Esophagus squamous epithelium (tissue), 5 donors: ENCODE measurements around the gene SHC4. TPM values are rescaled to one million over a fixed set of nuclear protein-coding genes. Genes with fewer than 3 reads are reported as not detected.

Experiments
- DNase-seq: peaks from one replicate; lab custom pipeline; 2025; lab: John Stamatoyannopoulos, UW
- H3K27ac ChIP-seq, 4 donors: fragments of 200-600 bp; sonication (generic); one replicate each; pipeline ENCODE4 v1.5.1; 2016 to 2019; ENCODE audit warnings: mild to moderate bottlenecking in 1 of 4
- H3K27me3 ChIP-seq, 4 donors: fragments of 200-600 bp; sonication (generic); 1 replicate in 3 of 4; 2 replicates in 1 of 4; pipeline versions ENCODE4 v1.5.1 to v1.6.0; 2017 to 2021; ENCODE audit warnings: antibody characterized with exemption in 1 of 4
- H3K36me3 ChIP-seq, 3 donors: fragments of 200-600 bp; sonication (generic); one replicate each; pipeline ENCODE4 v1.5.1; 2016 to 2019
- H3K4me1 ChIP-seq, 3 donors: fragments of 200-600 bp; sonication (generic); one replicate each; pipeline ENCODE4 v1.5.1; 2017 to 2019
- H3K4me3 ChIP-seq, 4 donors: fragments of 200-600 bp; sonication (generic); 1 replicate in 3 of 4; 2 replicates in 1 of 4; pipeline ENCODE4 v1.5.1; 2016 to 2019; ENCODE audit warnings: mild to moderate bottlenecking in 2 of 4, moderate library complexity in 1 of 4
- H3K9me3 ChIP-seq, 3 donors: fragments of 200-600 bp; sonication (generic); one replicate each; pipeline ENCODE4 v1.5.1; 2016 to 2019
- POLR2A ChIP-seq, 4 donors: fragments of 450-650 bp; IDR thresholded peaks; one replicate each; pipeline ENCODE4 v1.6.1; 2017; ENCODE audit warnings: antibody characterized with exemption in 4 of 4, mild to moderate bottlenecking in 4 of 4, moderate library complexity in 3 of 4
- WGBS, 2 donors: methylation state at CpG; one replicate each; pipeline ENCODE4 v1.1.5; 2018; 5-methylcytosine and 5-hydroxymethylcytosine counted together
- intact Hi-C: fragments of 100-400 bp; cut with DNase I; formaldehyde crosslinking; loops from one replicate; pipeline ENCODE4 v1.15.0; 2022
- total RNA-seq, 4 donors: library from RNA; depleted of rRNA; stranded (reverse); fragments of >200 nt; gene quantifications; one replicate each; pipeline ENCODE4 v1.1.0, GENCODE V29; 2016
- TF ChIP-seq, protein P1 (sequence below), 6 experiments: fragments of 450-650 bp in 4 of 6; fragments of 200-600 bp in 2 of 6; sonication (generic) in 2 of 6; IDR thresholded peaks; one replicate each; pipeline ENCODE4 v1.5.1; 2016 to 2019; ENCODE audit warnings: antibody characterized with exemption in 6 of 6, mild to moderate bottlenecking in 4 of 6, moderate library complexity in 4 of 6
- donor health status: DM: yes; HTN: yes; CAD: no.

The SHC4 gene
- total RNA-seq, 4 donors from 2014 or later: 0.18 to 0.50 (median 0.38) TPM; not detected in 1

DNA sequence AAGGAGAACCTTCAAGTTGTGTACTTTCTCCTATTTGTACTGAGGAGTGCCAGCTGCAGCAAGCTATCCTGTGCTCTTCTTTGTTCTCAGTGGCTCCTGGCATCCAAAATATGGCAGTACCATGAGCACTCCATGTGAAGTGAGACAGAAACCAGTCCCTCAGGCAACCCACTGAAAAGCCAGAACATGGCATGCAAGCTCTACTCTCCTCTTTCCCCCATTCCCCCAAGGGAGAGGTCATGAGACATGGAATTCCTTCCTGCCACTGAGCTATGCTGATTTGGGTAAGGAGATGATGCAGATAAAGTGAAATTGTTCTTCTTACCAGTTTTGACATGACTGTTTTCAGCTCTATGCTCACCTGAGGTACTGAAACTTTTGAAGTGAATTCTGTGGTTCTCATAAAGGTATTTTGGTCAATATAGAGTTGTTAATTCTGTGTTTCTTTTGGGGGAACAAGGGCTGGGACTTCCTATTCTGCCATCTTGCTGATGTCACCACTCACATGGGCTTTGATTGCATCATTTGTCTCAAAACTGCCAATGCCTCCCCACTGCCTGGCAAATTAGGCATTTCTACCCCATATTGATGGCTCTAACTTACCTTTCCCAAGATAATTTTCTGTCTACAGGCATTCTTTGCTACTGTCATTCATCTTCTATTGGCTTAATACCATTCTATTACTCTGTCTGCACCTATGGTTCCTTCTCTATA, 130.0 kb downstream of the SHC4 start:
- H3K4me3 ChIP-seq: no peak overlapping the region
- no peak for DNase-seq
- TF ChIP-seq, protein P1, sequence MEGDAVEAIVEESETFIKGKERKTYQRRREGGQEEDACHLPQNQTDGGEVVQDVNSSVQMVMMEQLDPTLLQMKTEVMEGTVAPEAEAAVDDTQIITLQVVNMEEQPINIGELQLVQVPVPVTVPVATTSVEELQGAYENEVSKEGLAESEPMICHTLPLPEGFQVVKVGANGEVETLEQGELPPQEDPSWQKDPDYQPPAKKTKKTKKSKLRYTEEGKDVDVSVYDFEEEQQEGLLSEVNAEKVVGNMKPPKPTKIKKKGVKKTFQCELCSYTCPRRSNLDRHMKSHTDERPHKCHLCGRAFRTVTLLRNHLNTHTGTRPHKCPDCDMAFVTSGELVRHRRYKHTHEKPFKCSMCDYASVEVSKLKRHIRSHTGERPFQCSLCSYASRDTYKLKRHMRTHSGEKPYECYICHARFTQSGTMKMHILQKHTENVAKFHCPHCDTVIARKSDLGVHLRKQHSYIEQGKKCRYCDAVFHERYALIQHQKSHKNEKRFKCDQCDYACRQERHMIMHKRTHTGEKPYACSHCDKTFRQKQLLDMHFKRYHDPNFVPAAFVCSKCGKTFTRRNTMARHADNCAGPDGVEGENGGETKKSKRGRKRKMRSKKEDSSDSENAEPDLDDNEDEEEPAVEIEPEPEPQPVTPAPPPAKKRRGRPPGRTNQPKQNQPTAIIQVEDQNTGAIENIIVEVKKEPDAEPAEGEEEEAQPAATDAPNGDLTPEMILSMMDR (IDR thresholded peaks at IDR 0.05): no peak
- TF ChIP-seq POLR2A (IDR thresholded peaks at IDR 0.05): no peak
- no peaks in the 10 kb centered on the region for H3K36me3 ChIP-seq
- peaks cover 0 to 10% (median 0%) of the 10 kb centered on the region in 3 donors for H3K4me1 ChIP-seq
- intact Hi-C loops: no loop called here
- H3K27me3 ChIP-seq: no peaks in the 10 kb centered on the region
- H3K9me3 ChIP-seq: no peaks in the 10 kb centered on the region
- no peak overlapping the region for H3K27ac ChIP-seq

DNA sequence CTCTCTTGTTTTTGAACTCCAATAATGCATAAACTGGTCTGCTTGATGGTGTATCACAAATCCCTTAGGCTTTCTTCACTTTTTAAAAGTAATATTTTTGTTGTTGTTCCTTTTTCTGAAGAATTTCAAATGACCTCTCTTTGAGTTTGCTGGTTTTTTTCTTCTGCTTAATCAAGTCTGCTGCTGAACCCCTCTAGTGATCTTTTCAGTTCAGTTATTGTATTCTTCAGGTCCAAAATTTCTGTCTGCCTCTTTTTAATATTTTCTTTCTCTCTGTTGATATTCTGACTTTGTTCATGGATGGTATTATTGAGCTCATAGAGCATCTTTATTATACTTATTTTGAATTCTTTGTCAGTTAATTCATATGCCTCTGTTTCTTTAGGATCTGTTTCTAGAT, 131.1 kb downstream of the SHC4 start:
- TF ChIP-seq, protein P1 (IDR thresholded peaks at IDR 0.05): no peak
- no peak for TF ChIP-seq POLR2A (IDR thresholded peaks at IDR 0.05)
- Histone ChIP-seq H3K9me3 (no peaks in the 10 kb centered on the region), H3K36me3 (no peaks in the 10 kb centered on the region), H3K27me3 (no peaks in the 10 kb centered on the region), H3K4me1 (peaks cover 0 to 16% (median 0%) of the 10 kb centered on the region in 3 donors), H3K27ac (no peak overlapping the region), H3K4me3 (no peak overlapping the region)
- no peak for DNase-seq
- intact Hi-C loops: no loop called here

DNA sequence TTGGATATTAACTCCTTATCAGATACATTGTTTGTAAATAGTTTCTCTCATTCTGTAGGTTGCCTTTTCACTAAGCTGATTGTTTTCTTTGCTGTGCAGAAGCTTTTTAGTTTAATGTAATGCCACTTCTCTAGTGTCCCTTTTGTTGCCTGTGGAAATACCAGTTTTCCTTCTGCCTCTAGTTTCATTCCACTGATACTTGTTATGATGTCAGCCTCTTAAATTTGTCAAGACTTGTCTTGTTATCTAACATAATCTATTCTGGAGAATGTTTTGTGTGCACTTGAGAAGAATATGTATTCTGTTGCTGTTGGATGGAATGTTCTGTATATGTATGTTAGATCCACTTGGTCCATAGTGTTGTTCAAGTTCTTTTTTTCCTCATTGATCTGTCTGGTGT, 134.8 kb downstream of the SHC4 start:
- H3K27ac ChIP-seq: no peak overlapping the region
- H3K4me1 ChIP-seq: peaks cover 0 to 16% (median 0%) of the 10 kb centered on the region in 3 donors
- H3K36me3 ChIP-seq: no peaks in the 10 kb centered on the region
- intact Hi-C loops: no loop called here
- no peak for TF ChIP-seq POLR2A (IDR thresholded peaks at IDR 0.05)
- TF ChIP-seq, protein P1 (IDR thresholded peaks at IDR 0.05): no peak
- H3K27me3 ChIP-seq: no peaks in the 10 kb centered on the region
- no peak for DNase-seq
- H3K4me3 ChIP-seq: no peak overlapping the region
- no peaks in the 10 kb centered on the region for H3K9me3 ChIP-seq

DNA sequence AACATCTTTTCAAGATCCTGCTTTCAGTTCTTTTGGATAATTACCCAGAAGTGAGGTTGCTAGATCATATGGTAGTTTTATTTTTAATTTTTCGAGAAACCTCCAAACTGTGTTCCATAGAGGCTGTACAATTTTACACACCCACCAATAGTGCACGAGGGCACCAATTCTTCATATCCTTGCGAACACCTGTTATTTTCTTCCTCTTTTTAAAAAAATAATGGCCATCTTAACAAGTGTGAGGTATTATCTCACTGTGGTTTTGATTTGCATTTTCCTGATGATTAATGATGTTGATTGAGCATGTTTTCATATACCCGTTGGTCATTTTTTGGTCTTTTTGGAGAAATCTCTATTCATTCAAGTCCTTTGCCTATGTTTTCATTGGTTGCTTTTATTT, 135.2 kb downstream of the SHC4 start:
- Histone ChIP-seq H3K4me1 (peaks cover 0 to 16% (median 0%) of the 10 kb centered on the region in 3 donors), H3K4me3 (no peak overlapping the region), H3K9me3 (no peaks in the 10 kb centered on the region), H3K27ac (no peak overlapping the region), H3K27me3 (no peaks in the 10 kb centered on the region), H3K36me3 (no peaks in the 10 kb centered on the region)
- WGBS, 2 donors: 54 to 66% methylated on average over 4 of the region's 4 CpGs
- TF ChIP-seq, protein P1 (IDR thresholded peaks at IDR 0.05): no peak
- TF ChIP-seq POLR2A (IDR thresholded peaks at IDR 0.05): no peak
- DNase-seq: no peak
- intact Hi-C loops: no loop called here

DNA sequence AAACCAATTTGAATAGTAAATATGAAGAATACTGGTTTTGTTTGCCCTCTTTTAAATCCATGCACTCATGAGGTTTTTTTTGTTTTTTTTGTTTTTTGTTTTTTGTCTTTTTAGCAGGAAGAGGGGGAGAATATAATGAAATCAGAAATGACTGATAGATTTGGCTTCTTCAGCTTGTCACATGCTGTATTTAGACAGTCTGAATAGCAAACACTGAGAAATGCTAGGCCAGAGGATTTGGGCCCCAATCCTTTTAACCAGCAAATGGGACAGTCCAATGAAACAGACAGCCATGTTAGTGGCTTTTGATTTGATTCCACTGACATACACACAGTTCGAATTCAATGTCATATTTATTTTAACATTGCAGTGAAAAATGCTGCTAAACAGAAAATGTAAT, 138.6 kb downstream of the SHC4 start:
- intact Hi-C loops: no loop called here

More for the DNA sequence above, 138.6 kb downstream of the SHC4 start:
- TF ChIP-seq, protein P1 (IDR thresholded peaks at IDR 0.05): no peak
- TF ChIP-seq POLR2A (IDR thresholded peaks at IDR 0.05): no peak
- H3K36me3 ChIP-seq: no peaks in the 10 kb centered on the region
- H3K27me3 ChIP-seq: no peaks in the 10 kb centered on the region
- peaks cover 0 to 16% (median 0%) of the 10 kb centered on the region in 3 donors for H3K4me1 ChIP-seq
- H3K9me3 ChIP-seq: no peaks in the 10 kb centered on the region
- no peak overlapping the region for H3K27ac ChIP-seq
- no peak for DNase-seq
- WGBS, 2 donors: 50 to 78% methylated on average over 1 of the region's 1 CpG
- H3K4me3 ChIP-seq: no peak overlapping the region
